GM19238 (cell line): ENCODE data around the gene LRBA.

ENCODE experiments used
- DNase-seq: peaks from one replicate; pipeline ENCODE4 v3.0.0; 2011; ENCODE audit warnings: low spot score; ENCODE audit not compliant: insufficient read length

The LRBA gene

DNA sequence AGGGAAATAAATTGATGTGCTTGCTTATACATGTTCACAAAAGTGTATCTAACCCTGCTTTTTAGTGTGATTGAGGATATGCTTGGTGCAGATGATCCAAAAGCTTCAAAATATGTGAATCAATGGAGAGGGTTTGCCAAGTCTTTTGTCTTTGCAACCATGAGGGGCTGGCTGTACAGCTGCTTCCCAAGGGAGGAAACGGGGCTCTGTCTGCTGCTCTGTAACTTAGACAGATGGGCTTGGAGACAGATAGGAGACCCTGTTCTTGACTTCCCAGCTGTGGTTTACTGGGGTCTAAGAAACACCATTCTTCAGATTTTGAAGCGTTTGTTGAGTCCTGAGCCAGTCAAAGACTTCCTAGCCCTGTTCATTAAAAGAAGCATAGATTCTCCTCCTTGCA is 784.5 kb downstream of the LRBA start:
- no peak for DNase-seq

DNA sequence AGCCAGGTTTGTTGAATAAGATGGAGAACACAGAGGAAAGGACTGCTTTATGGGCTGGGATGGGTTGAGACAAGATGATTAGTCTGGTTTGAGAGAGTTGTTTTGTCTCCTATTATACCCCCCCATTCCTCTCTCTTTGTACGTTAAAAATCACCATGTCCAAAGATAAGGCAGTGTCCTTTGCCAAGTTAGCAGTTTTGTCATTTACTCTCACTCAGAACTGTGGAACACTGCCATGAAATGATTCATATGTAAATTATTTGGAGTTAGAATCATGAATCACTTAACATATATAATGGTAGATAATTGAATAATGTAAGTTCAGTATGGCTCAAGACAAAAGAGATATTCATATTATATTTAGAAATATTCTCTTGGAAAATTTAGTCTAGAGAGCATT is 785.6 kb downstream of the LRBA start:
- DNase-seq: no peak

DNA sequence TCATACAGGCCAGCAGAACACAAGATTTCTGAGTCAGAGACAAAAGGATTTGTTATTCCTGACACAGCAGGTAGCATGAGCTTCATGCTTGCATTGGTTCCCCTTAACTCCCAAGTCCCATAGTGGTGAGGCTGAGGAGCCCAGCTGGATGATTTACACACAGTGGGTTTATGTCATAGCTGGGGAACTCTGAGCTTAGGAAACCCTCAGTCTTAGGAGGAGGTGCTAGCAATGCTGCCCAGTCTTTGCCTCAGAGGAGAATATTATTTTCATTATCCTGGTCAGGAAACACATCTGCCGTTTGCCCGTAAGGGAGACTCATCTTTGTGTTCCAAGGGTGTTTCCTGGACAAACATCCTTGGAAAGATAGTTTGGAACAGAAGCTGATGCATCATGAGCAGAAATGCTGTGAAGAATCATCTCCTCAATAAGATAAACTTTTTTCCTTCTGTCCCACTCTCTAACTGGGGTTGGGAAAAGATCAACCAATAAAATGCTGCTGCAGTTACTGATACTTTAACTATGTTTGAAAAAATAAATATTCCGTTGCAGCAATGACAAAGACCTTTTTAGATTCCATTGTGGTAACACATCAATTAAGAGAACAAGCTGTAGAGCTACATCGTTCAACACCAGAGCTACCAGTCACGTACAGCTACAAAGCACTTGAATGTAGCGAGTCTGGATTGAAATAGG is 790.0 kb downstream of the LRBA start:
- DNase-seq: no peak

DNA sequence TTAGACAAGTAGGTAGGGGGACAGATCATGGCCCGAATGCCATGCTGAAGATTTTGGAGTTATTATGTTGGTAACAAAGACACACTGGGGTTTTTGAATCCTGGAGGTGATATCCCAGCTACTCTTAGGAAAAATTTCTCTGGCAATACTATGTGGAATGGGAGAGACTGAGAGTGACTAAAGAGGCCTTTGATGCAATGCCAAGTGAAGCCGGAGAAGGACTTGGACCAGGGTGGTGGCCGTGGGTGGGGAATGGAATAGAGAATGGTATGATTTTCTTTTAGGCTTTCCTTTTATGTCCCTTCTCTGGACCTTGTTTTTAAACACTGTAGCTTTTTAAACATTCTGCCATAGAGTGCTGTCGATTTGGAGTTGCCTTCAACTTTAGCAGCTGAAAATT is 795.2 kb downstream of the LRBA start:
- no peak for DNase-seq

DNA sequence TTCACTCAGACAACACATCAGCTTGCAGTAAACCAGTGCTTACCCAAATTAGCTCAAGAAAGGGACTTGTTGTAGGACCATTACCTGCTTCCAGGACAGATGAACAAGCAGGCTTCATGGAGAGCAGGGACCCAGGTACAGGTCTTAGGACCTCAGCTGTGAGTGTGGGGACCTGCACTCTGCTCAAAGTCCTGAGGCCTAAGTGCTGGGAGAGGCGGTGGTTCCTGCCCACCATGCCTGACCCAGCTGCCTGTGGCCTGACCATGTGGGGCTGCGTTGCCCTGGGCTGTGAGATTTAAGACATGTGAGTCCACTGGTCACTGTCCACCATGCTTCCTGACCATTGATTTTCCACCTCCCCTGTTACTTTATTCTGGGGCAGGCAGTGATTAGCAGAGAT is 796.6 kb downstream of the LRBA start:
- no peak for DNase-seq

DNA sequence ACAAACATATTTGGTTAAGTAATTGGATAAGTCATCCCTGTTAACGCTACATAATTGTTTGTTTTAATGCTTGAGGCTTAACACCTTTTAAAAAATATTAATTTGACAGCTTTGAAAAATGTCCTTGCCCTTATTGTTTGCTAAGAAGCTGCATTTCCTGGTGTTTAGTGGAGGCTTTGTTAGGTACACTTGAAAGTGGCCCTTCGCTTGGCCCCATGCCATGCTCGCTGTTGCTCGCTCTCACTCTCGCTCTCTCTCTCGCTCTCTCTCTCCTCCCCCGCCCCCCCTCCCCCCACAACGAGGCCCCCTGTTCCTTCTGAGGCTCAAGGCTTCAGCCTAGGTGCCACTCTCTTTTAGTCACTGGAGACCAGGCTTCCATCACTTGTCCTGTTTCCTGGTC is 797.3 kb downstream of the LRBA start:
- no peak for DNase-seq

DNA sequence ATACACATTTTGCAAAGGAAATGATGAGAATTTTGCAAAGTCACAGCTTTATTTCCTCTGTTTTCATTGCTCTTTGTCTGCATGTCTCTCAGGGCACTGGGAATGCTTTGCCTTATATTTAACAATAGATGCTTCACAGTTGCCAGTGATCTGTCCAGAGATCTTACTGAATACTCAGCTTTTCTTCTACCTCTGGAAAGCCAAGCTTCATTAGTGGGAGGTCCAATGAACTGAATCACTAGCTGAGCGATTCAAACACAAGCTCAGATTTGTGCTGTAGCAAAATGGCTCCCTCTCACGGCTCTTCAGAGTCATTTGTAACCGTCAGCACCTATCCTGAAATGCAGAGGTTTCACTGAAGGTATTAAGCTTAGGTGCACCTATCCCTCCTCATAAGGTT is 797.9 kb downstream of the LRBA start:
- DNase-seq: no peak

DNA sequence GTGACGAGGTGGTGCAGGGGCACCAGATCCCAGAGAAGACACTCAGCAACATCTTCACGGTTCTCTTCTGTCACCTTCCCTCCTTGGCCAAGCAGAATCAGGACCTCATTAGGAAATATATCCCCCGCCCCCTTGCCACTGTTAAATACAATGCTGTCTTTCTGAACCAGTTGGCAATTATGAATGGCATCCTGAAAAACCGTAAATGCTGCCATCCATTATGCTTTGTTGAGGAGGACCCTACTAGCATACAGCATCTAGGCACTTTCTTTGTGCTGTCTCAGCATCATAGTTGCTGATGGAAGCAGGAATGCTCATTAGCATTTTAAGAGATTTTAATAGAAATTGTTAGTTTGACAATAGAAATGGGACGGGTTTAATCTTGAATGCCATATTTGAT is 798.4 kb downstream of the LRBA start:
- DNase-seq: no peak

DNA sequence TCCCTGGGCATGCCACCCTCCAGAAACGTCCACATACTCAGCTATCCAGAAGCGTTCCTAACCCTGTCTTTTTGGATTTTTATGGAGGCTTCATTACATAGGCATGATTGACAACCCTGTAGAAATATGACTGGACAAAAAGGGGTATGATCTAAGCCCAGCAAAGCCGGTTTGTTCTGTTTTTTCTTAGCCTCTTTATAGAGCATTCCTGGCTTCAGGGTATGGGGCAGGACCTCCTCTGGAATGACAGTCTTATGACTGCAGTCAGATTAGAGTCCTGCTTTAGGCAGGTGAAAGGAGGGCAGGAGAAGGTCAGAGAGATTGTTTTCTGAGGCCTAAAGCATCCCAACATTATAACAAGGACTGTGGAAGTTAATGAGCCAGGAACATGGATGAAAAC is 799.5 kb downstream of the LRBA start:
- DNase-seq: no peak
